HG03108 (cell line): ENCODE data around the gene TCF21.
"Not testable (repeated sequence)": the region's sequence is repeated elsewhere in the genome, so short reads cannot be mapped to it uniquely, and the experiment has no call there.

Experiments
- ATAC-seq: cut with Tn5 transposase; IDR thresholded peaks from one replicate; pipeline ENCODE4 v1.9.1; 2021; ENCODE audit warnings: moderate library complexity; ENCODE audit not compliant: unreplicated experiment

Gene TCF21

GRCh38 chr6:133921249-133921859, 32.4 kb downstream of the TCF21 start:
- peak; percentile 49 for ATAC-seq

DNA sequence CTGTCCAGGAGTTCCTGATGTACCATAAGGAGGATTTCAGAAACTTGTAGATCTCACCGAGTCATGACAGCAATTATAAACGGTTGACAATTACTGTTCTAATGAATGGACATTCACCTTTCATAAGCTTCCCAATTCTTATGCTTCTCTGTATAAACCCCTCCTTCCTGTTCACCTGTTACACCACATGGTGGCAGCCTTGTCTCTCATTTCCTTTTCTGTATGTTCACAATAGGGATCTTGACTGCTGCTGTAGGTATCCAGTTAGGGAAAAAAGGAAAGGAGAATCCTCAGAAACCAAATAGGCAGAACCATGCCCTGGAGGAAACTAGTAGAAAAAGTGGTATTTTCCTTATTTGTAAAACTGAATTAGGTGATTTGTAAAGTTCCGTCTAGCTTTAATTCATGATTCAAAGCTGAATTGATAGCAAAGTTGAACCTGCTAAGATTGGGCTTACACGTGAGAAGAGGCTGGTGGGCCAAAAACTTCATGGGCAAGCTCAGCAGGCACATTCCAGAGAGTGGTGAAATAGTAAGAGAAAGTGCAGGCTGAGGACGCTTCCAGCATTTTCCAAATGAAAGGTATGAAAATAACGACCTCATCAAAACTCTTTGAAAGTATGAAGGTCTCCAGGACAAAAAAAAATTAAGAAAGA, 35.2 kb downstream of the TCF21 start:
- ATAC-seq = peak; percentile 84

- ATAC-seq = not testable (repeated sequence)
Measured at GRCh38 chr6:133931221-133931620, 42.3 kb downstream of the TCF21 start.

GRCh38 chr6:133936352-133936751, 47.4 kb downstream of the TCF21 start:
- not testable (repeated sequence) for ATAC-seq

- ATAC-seq = no peak
Measured at GRCh38 chr6:133937909-133938308, 49.0 kb downstream of the TCF21 start.

- no peak for ATAC-seq
Measured at GRCh38 chr6:133938533-133938932, 49.6 kb downstream of the TCF21 start.

GRCh38 chr6:133939778-133940667, 51.1 kb downstream of the TCF21 start:
- ATAC-seq = no peak
